Measurements from ENCODE around the gene HOXC5.

HOXC5 gene

GRCh38 chr12:54045868-54046521, 13.1 kb downstream of the HOXC5 start:
- no peaks in the 10 kb centered on the region for H3K9me3 ChIP-seq (replicated peaks; ENCODE audit: insufficient read depth, low read length)
- H3K4me1 ChIP-seq (ENCODE audit: low read length), result no peaks in the 10 kb centered on the region
- H3K27ac ChIP-seq (ENCODE audit: low read length), result no peak overlapping the region
- DNase-seq, result no peak
- H3K4me2 ChIP-seq (ENCODE audit: low read depth, low read length), result no peak overlapping the region
- H3K27me3 ChIP-seq (replicated peaks; ENCODE audit: insufficient read depth, low read length), result peaks cover 75% of the 10 kb centered on the region
- TF ChIP-seq EZH2phosphoT487 (IDR thresholded peaks at IDR 0.05; ENCODE audit: low read length), result no peak
- no peaks in the 10 kb centered on the region for H4K20me1 ChIP-seq (ENCODE audit: insufficient read depth, low read length)
- no peak overlapping the region for H2AFZ ChIP-seq (ENCODE audit: low read length)
- H3K9ac ChIP-seq (ENCODE audit: low read length), result no peak overlapping the region
- H3K36me3 ChIP-seq (replicated peaks; ENCODE audit: insufficient read depth, low read length), result no peaks in the 10 kb centered on the region
- H3K9me2 ChIP-seq (replicated peaks; ENCODE audit: insufficient read depth, low read length), result no peaks in the 10 kb centered on the region
- H3K4me3 ChIP-seq (ENCODE audit: low read length), result no peak overlapping the region
- H3F3A ChIP-seq (ENCODE audit: insufficient read depth, low read length), result no peaks in the 10 kb centered on the region
- no peaks in the 10 kb centered on the region for H3K79me2 ChIP-seq (ENCODE audit: low read length)

- no peaks in the 10 kb centered on the region for H3F3A ChIP-seq (ENCODE audit: insufficient read depth, low read length)
- no peak overlapping the region for H3K4me3 ChIP-seq (ENCODE audit: low read length)
- TF ChIP-seq EZH2phosphoT487 (IDR thresholded peaks at IDR 0.05; ENCODE audit: low read length), result no peak
- no peak for TF ChIP-seq EZH2 (optimal IDR thresholded peaks at IDR 0.05; ENCODE audit: low read depth, low read length)
- no peak for TF ChIP-seq CTCF (IDR thresholded peaks at IDR 0.05; ENCODE audit: low read length)
- no peaks in the 10 kb centered on the region for H3K36me3 ChIP-seq (replicated peaks; ENCODE audit: insufficient read depth, low read length)
- H3K4me2 ChIP-seq (ENCODE audit: low read depth, low read length), result no peak overlapping the region
- H3K9me2 ChIP-seq (replicated peaks; ENCODE audit: insufficient read depth, low read length), result no peaks in the 10 kb centered on the region
- no peaks in the 10 kb centered on the region for H3K4me1 ChIP-seq (ENCODE audit: low read length)
- no peak overlapping the region for H2AFZ ChIP-seq (ENCODE audit: low read length)
- peaks cover 77% of the 10 kb centered on the region for H3K27me3 ChIP-seq (replicated peaks; ENCODE audit: insufficient read depth, low read length)
- H4K20me1 ChIP-seq (ENCODE audit: insufficient read depth, low read length), result no peaks in the 10 kb centered on the region
- DNase-seq, result no peak
- no peaks in the 10 kb centered on the region for H3K79me2 ChIP-seq (ENCODE audit: low read length)
- no peaks in the 10 kb centered on the region for H3K9me3 ChIP-seq (replicated peaks; ENCODE audit: insufficient read depth, low read length)
- no peak overlapping the region for H3K27ac ChIP-seq (ENCODE audit: low read length)
- H3K9ac ChIP-seq (ENCODE audit: low read length), result no peak overlapping the region
Observed at GRCh38 chr12:54046809-54047159, 13.9 kb downstream of the HOXC5 start.

GRCh38 chr12:54047160-54047963, 14.5 kb downstream of the HOXC5 start:
- Histone ChIP-seq H3K4me2 (ENCODE audit: low read depth, low read length) (no peak overlapping the region), H3K79me2 (ENCODE audit: low read length) (no peaks in the 10 kb centered on the region), H3K4me3 (ENCODE audit: low read length) (no peak overlapping the region), H3K36me3 (replicated peaks; ENCODE audit: insufficient read depth, low read length) (no peaks in the 10 kb centered on the region), H3K9ac (ENCODE audit: low read length) (no peak overlapping the region), H3K27ac (ENCODE audit: low read length) (no peak overlapping the region), H4K20me1 (ENCODE audit: insufficient read depth, low read length) (no peaks in the 10 kb centered on the region), H3K9me3 (replicated peaks; ENCODE audit: insufficient read depth, low read length) (no peaks in the 10 kb centered on the region), H2AFZ (ENCODE audit: low read length) (no peak overlapping the region), H3F3A (ENCODE audit: insufficient read depth, low read length) (no peaks in the 10 kb centered on the region), H3K27me3 (replicated peaks; ENCODE audit: insufficient read depth, low read length) (peaks cover 83% of the 10 kb centered on the region), H3K9me2 (replicated peaks; ENCODE audit: insufficient read depth, low read length) (no peaks in the 10 kb centered on the region), H3K4me1 (ENCODE audit: low read length) (no peaks in the 10 kb centered on the region)
- no peak for TF ChIP-seq EZH2phosphoT487 (IDR thresholded peaks at IDR 0.05; ENCODE audit: low read length)
- no peak for TF ChIP-seq CTCF (IDR thresholded peaks at IDR 0.05; ENCODE audit: low read length)
- peak; percentile 76 for TF ChIP-seq EZH2 (optimal IDR thresholded peaks at IDR 0.05; ENCODE audit: low read depth, low read length)
- no peak for DNase-seq

- H3K27ac ChIP-seq (ENCODE audit: low read length), result no peak overlapping the region
- H3K4me2 ChIP-seq (ENCODE audit: low read depth, low read length), result no peak overlapping the region
- H3K4me1 ChIP-seq (ENCODE audit: low read length), result no peaks in the 10 kb centered on the region
- no peaks in the 10 kb centered on the region for H3K36me3 ChIP-seq (replicated peaks; ENCODE audit: insufficient read depth, low read length)
- TF ChIP-seq EZH2phosphoT487 (IDR thresholded peaks at IDR 0.05; ENCODE audit: low read length) (no peak), EZH2 (optimal IDR thresholded peaks at IDR 0.05; ENCODE audit: low read depth, low read length) (no peak), CTCF (IDR thresholded peaks at IDR 0.05; ENCODE audit: low read length) (no peak)
- no peak for DNase-seq
- H3K9me2 ChIP-seq (replicated peaks; ENCODE audit: insufficient read depth, low read length), result no peaks in the 10 kb centered on the region
- H3K79me2 ChIP-seq (ENCODE audit: low read length), result no peaks in the 10 kb centered on the region
- no peaks in the 10 kb centered on the region for H4K20me1 ChIP-seq (ENCODE audit: insufficient read depth, low read length)
- no peak overlapping the region for H3K4me3 ChIP-seq (ENCODE audit: low read length)
- no peaks in the 10 kb centered on the region for H3F3A ChIP-seq (ENCODE audit: insufficient read depth, low read length)
- H2AFZ ChIP-seq (ENCODE audit: low read length), result no peak overlapping the region
- no peak overlapping the region for H3K9ac ChIP-seq (ENCODE audit: low read length)
- no peaks in the 10 kb centered on the region for H3K9me3 ChIP-seq (replicated peaks; ENCODE audit: insufficient read depth, low read length)
- peaks cover 88% of the 10 kb centered on the region for H3K27me3 ChIP-seq (replicated peaks; ENCODE audit: insufficient read depth, low read length)
Observed at GRCh38 chr12:54047964-54048303, 15.1 kb downstream of the HOXC5 start.
